Osteocyte (in vitro differentiated cells): ENCODE results near the gene CRYZ. TPM values are rescaled to one million over a fixed set of nuclear protein-coding genes. Genes with fewer than 3 reads are reported as not detected.

Source experiments
- DNase-seq: peaks from one replicate; pipeline ENCODE4 v3.0.0; 2021; ENCODE audit warnings: mixed read lengths; ENCODE audit not compliant: unreplicated experiment; ENCODE audit errors: extremely low spot score
- H3K27ac Mint-ChIP-seq: one replicate; pipeline ENCODE4 v1.8.0; 2021; ENCODE audit warnings: mild to moderate bottlenecking, mixed read lengths; ENCODE audit not compliant: unreplicated experiment
- H3K27me3 Mint-ChIP-seq: one replicate; pipeline ENCODE4 v1.8.0; 2021; ENCODE audit warnings: mixed read lengths; ENCODE audit not compliant: unreplicated experiment
- H3K36me3 Mint-ChIP-seq: one replicate; pipeline ENCODE4 v1.8.0; 2021; ENCODE audit warnings: mixed read lengths; ENCODE audit not compliant: unreplicated experiment
- H3K4me1 Mint-ChIP-seq: one replicate; pipeline ENCODE4 v1.8.0; 2021; ENCODE audit warnings: mixed read lengths; ENCODE audit not compliant: unreplicated experiment
- H3K4me3 Mint-ChIP-seq: one replicate; pipeline ENCODE4 v1.8.0; 2021; ENCODE audit warnings: mild to moderate bottlenecking, moderate library complexity, mixed read lengths; ENCODE audit not compliant: unreplicated experiment
- H3K9me3 Mint-ChIP-seq: one replicate; pipeline ENCODE4 v1.8.0; 2021; ENCODE audit warnings: mixed read lengths; ENCODE audit not compliant: unreplicated experiment
- CTCF ChIP-seq: fragments of 200-600 bp; sonication (generic); IDR thresholded peaks from 2 replicates; pipeline ENCODE4 v1.5.0; 2021; ENCODE audit warnings: antibody characterized with exemption, mild to moderate bottlenecking, moderate library complexity
- total RNA-seq: library from RNA; stranded (reverse); gene quantifications from 2 replicates; pipeline ENCODE4 v1.2.1, GENCODE V29; 2021

CRYZ gene
- total RNA-seq, 1 donor from 2014 or later: 7.1 TPM

GRCh38 chr1:74703386-74704182 lies 29.3 kb downstream of the CRYZ start:
- Mint-ChIP-seq H3K4me3 (no peak overlapping the region), H3K4me1 (no peaks in the 10 kb centered on the region), H3K36me3 (no peaks in the 10 kb centered on the region), H3K27ac (no peak overlapping the region), H3K9me3 (no peaks in the 10 kb centered on the region), H3K27me3 (no peaks in the 10 kb centered on the region)
- no peak for DNase-seq
- TF ChIP-seq CTCF: no peak

GRCh38 chr1:74699331-74699730 lies 33.5 kb downstream of the CRYZ start:
- TF ChIP-seq CTCF: no peak
- Mint-ChIP-seq H3K4me3 (no peak overlapping the region), H3K36me3 (no peaks in the 10 kb centered on the region), H3K27me3 (peaks cover 4% of the 10 kb centered on the region), H3K4me1 (no peaks in the 10 kb centered on the region), H3K9me3 (no peaks in the 10 kb centered on the region), H3K27ac (no peak overlapping the region)
- DNase-seq: no peak

GRCh38 chr1:74697832-74698231 lies 35.0 kb downstream of the CRYZ start:
- Mint-ChIP-seq H3K4me1 (no peaks in the 10 kb centered on the region), H3K27me3 (peaks cover 4% of the 10 kb centered on the region), H3K27ac (no peak overlapping the region), H3K36me3 (no peaks in the 10 kb centered on the region), H3K4me3 (no peak overlapping the region), H3K9me3 (no peaks in the 10 kb centered on the region)
- TF ChIP-seq CTCF: no peak
- no peak for DNase-seq

- H3K4me1 Mint-ChIP-seq: no peaks in the 10 kb centered on the region
- TF ChIP-seq CTCF: no peak
- H3K36me3 Mint-ChIP-seq: no peaks in the 10 kb centered on the region
- DNase-seq: no peak
- no peaks in the 10 kb centered on the region for H3K9me3 Mint-ChIP-seq
- H3K27me3 Mint-ChIP-seq: peaks cover 18% of the 10 kb centered on the region
- H3K4me3 Mint-ChIP-seq: no peak overlapping the region
- H3K27ac Mint-ChIP-seq: no peak overlapping the region
Observed at GRCh38 chr1:74693473-74693872, 39.4 kb downstream of the CRYZ start.

GRCh38 chr1:74690909-74691308 lies 41.9 kb downstream of the CRYZ start:
- Mint-ChIP-seq H3K4me3 (no peak overlapping the region), H3K27me3 (peaks cover 23% of the 10 kb centered on the region), H3K36me3 (no peaks in the 10 kb centered on the region), H3K9me3 (no peaks in the 10 kb centered on the region), H3K4me1 (no peaks in the 10 kb centered on the region), H3K27ac (no peak overlapping the region)
- no peak for TF ChIP-seq CTCF
- no peak for DNase-seq
